ENCODE results near the gene PRPF19. TPM values are rescaled to one million over a fixed set of nuclear protein-coding genes. Genes with fewer than 3 reads are reported as not detected.
A peak's percentile ranks its signal among the peaks of the same experiment; 100 is the strongest.

The PRPF19 gene
- total RNA-seq, 2 donors from 2014 or later, result 22.1 to 27.0 TPM

GRCh38 chr11:60866911-60867870 lies 39.2 kb downstream of the PRPF19 start, which contains the start of gene ZP1:
Gene ZP1 (plus strand): TSS chr11:60867542. CDS start chr11:60867562, 20 bp downstream.
- Histone ChIP-seq H3K9me3 (no peaks in the 10 kb centered on the region), H3K27ac (no peak within 1 kb of the TSS), H3K27me3 (no peaks in the 10 kb centered on the region), H3K4me1 (no peaks in the 10 kb centered on the region), H3K4me3 (no peak within 1 kb of the TSS), H3K36me3 (replicated peaks in 1 of 2; ENCODE audit: insufficient read depth in 1 of 2, low read depth in 2 of 2) (no peaks in the 10 kb centered on the region)
- intact Hi-C loops (cut with DNase I), result no loop called here
- 66 to 72% methylated on average over 3 to 12 of the region's 13 CpGs for WGBS, 2 donors
- DNase-seq, result no peak
- TF ChIP-seq CTCF (IDR thresholded peaks at IDR 0.05) (no peak), POLR2A (IDR thresholded peaks at IDR 0.05) (no peak)
- ATAC-seq, result peak; percentile 22

GRCh38 chr11:60864856-60865513 lies 41.4 kb downstream of the PRPF19 start:
- Histone ChIP-seq H3K4me1 (no peaks in the 10 kb centered on the region), H3K27ac (no peak overlapping the region), H3K4me3 (no peak overlapping the region), H3K27me3 (no peaks in the 10 kb centered on the region), H3K9me3 (no peaks in the 10 kb centered on the region), H3K36me3 (replicated peaks in 1 of 2; ENCODE audit: insufficient read depth in 1 of 2, low read depth in 2 of 2) (no peaks in the 10 kb centered on the region)
- no peak for TF ChIP-seq CTCF (IDR thresholded peaks at IDR 0.05)
- TF ChIP-seq POLR2A (IDR thresholded peaks at IDR 0.05), result no peak
- WGBS, 2 donors, result 66 to 68% methylated on average over 7 of the region's 7 CpGs
- ATAC-seq, result no peak
- DNase-seq, result no peak
- intact Hi-C loops (cut with DNase I), result no loop called here

GRCh38 chr11:60863550-60864521 lies 42.5 kb downstream of the PRPF19 start:
- WGBS, 2 donors, result 66 to 68% methylated on average over 16 of the region's 16 CpGs
- no peaks in the 10 kb centered on the region for H3K36me3 ChIP-seq (replicated peaks in 1 of 2; ENCODE audit: insufficient read depth in 1 of 2, low read depth in 2 of 2)
- TF ChIP-seq CTCF (IDR thresholded peaks at IDR 0.05) (no peak), POLR2A (IDR thresholded peaks at IDR 0.05) (no peak)

DNA sequence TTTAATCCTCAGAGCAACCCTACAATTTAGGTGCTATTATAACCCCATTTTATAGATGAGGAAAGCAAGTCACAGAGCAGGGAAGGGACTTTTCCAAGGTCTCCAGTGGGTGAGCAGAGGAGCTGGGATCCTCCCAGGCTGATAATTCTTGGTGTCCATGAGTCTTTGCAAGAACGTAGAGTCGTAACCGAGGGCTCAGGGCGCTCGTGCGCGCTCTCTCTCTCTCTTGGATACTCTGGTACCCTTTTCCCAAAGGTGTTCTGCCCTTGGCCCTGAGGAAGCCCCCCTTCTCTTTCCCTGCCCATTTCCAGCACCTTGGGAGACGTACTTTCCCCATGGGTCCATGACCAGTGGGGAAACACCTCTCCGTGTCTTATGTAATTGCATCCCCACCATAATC lies 44.2 kb downstream of the PRPF19 start:
- WGBS, 2 donors, result 82 to 84% methylated on average over 9 of the region's 9 CpGs
- no peak for DNase-seq

More at GRCh38 chr11:60863550-60864521, 42.5 kb downstream of the PRPF19 start:
- H3K4me1 ChIP-seq, result no peaks in the 10 kb centered on the region
- no peaks in the 10 kb centered on the region for H3K27me3 ChIP-seq
- no peak overlapping the region for H3K4me3 ChIP-seq
- DNase-seq (no peak), ATAC-seq (no peak)
- H3K9me3 ChIP-seq, result no peaks in the 10 kb centered on the region
- intact Hi-C loops (cut with DNase I), result no loop called here
- H3K27ac ChIP-seq, result no peak overlapping the region

More for the DNA sequence above, 44.2 kb downstream of the PRPF19 start:
- no peaks in the 10 kb centered on the region for H3K36me3 ChIP-seq (replicated peaks in 1 of 2; ENCODE audit: insufficient read depth in 1 of 2, low read depth in 2 of 2)
- no peak for TF ChIP-seq CTCF (IDR thresholded peaks at IDR 0.05)
- TF ChIP-seq POLR2A (IDR thresholded peaks at IDR 0.05), result no peak
- no peak overlapping the region for H3K4me3 ChIP-seq
- no peaks in the 10 kb centered on the region for H3K27me3 ChIP-seq
- no peak overlapping the region for H3K27ac ChIP-seq
- ATAC-seq, result no peak
- H3K4me1 ChIP-seq, result no peaks in the 10 kb centered on the region
- intact Hi-C loops (cut with DNase I), result no loop called here
- H3K9me3 ChIP-seq, result no peaks in the 10 kb centered on the region
